ENCODE results near the gene ANTXRL. TPM values are rescaled to one million over a fixed set of nuclear protein-coding genes. Genes with fewer than 3 reads are reported as not detected.
"Not testable (repeated sequence)": the region's sequence is repeated elsewhere in the genome, so short reads cannot be mapped to it uniquely, and the experiment has no call there.

Gene ANTXRL
- total RNA-seq, 1 donor from 2014 or later = not detected

DNA sequence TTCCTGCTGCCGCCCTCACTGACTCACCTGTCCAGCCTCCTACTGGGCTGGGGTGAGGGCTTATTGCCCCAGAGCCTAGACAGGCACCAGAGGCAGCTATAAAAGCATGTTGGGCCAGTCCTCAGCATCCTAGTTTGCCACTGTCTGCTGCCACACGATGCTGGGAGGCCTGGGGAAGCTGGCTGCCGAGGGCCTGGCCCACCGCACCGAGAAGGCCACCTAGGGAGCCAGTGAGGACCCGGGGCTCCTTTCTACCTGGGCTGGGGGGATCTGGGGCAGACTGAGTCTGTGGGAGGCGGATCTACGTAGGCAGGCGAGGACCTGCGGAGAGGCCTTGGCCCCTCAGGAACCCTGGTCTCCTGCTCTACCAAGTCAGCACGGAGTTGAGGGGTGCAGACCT lies 82.2 kb downstream of the ANTXRL start:
- intact Hi-C loops (cut with micrococcal nuclease); CTCF ChIA-PET; H3K4me1 Mint-ChIP-seq; ATAC-seq (ENCODE audit: low read depth); H3K4me3 Mint-ChIP-seq; POLR2A ChIA-PET; H3K27me3 Mint-ChIP-seq; H3K36me3 Mint-ChIP-seq (ENCODE audit: low read depth); H3K27ac Mint-ChIP-seq; H3K9me3 Mint-ChIP-seq; DNase-seq: not testable (repeated sequence)

- H3K4me1 Mint-ChIP-seq; DNase-seq; H3K27ac Mint-ChIP-seq; H3K27me3 Mint-ChIP-seq; H3K9me3 Mint-ChIP-seq; intact Hi-C loops (cut with micrococcal nuclease); CTCF ChIA-PET; H3K4me3 Mint-ChIP-seq; ATAC-seq (ENCODE audit: low read depth); POLR2A ChIA-PET; H3K36me3 Mint-ChIP-seq (ENCODE audit: low read depth): not testable (repeated sequence)
Measured at GRCh38 chr10:46374410-46374809, 87.6 kb downstream of the ANTXRL start.

DNA sequence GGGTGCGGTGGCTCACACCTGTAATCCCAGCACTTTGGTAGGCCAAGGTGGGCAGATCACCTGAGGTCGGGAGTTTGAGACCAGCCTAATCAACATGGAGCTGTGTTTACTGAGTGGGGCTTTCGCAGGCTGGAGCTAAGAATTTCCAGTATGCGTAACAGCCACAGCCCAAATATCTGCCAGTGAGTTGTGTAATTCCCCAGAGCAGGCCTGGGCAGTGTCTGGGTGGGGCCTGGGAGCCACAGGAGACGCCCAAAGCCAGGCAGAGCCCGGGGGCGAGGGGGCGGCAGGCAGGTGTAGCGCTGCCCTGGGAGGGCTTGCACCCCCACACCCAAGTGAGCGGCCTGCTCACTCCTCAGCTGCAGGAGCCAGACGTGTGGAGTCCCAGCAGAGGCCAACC lies 88.6 kb downstream of the ANTXRL start, which contains the start of gene ANXA8L1:
TSS of gene ANXA8L1 (plus strand) at position 371 of the 400 bp plus-strand sequence. CDS start 76 bp downstream, outside the sequence.
- CTCF ChIA-PET; DNase-seq; H3K27ac Mint-ChIP-seq; intact Hi-C loops (cut with micrococcal nuclease); H3K9me3 Mint-ChIP-seq; H3K36me3 Mint-ChIP-seq (ENCODE audit: low read depth); H3K4me3 Mint-ChIP-seq; POLR2A ChIA-PET; ATAC-seq (ENCODE audit: low read depth); H3K27me3 Mint-ChIP-seq; H3K4me1 Mint-ChIP-seq: not testable (repeated sequence)

DNA sequence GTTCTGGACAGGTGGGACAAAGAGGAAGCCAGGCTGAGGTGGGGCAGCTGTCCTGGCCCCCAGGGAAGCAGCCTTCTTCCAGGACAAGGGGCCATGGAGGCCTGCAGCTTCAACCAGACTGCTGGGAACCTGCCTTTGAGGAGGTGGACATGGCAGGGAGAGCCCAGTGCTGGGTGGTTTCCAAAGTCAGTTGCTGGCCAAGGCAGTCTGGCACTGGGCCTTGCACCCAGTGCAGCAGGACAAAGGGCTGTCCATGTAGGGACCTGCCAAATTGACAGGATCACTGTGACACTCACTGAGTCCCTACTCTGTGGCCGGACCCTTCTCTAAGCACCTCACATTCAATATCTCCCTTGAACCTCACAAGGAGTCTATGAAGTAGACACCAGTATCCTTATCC lies 90.2 kb downstream of the ANTXRL start:
- CTCF ChIA-PET; H3K27ac Mint-ChIP-seq; intact Hi-C loops (cut with micrococcal nuclease); ATAC-seq (ENCODE audit: low read depth); H3K27me3 Mint-ChIP-seq; H3K4me1 Mint-ChIP-seq; H3K36me3 Mint-ChIP-seq (ENCODE audit: low read depth); H3K4me3 Mint-ChIP-seq; POLR2A ChIA-PET; H3K9me3 Mint-ChIP-seq; DNase-seq: not testable (repeated sequence)

DNA sequence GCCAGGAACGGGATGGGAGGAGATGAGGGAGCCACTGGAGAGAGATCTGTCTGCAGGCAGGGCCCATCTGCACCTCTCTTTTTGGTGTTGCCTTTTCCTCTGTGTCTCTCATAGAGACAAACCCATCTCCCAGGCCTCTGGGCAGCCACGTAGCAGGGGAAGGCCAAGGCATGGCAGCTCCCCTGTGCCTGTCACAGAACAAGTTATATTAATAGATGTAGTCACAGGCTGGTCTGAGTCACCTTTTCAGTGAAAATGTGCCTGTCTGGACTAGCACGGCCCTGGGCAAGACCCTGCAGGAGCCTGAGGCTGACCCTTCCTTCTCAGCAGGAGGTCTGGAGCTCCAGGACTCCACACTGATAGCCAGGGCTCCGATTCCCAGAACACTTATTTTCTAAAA lies 90.9 kb downstream of the ANTXRL start:
- H3K36me3 Mint-ChIP-seq (ENCODE audit: low read depth); H3K9me3 Mint-ChIP-seq; CTCF ChIA-PET; POLR2A ChIA-PET; DNase-seq; intact Hi-C loops (cut with micrococcal nuclease); H3K27me3 Mint-ChIP-seq; ATAC-seq (ENCODE audit: low read depth); H3K4me3 Mint-ChIP-seq; H3K4me1 Mint-ChIP-seq; H3K27ac Mint-ChIP-seq: not testable (repeated sequence)

DNA sequence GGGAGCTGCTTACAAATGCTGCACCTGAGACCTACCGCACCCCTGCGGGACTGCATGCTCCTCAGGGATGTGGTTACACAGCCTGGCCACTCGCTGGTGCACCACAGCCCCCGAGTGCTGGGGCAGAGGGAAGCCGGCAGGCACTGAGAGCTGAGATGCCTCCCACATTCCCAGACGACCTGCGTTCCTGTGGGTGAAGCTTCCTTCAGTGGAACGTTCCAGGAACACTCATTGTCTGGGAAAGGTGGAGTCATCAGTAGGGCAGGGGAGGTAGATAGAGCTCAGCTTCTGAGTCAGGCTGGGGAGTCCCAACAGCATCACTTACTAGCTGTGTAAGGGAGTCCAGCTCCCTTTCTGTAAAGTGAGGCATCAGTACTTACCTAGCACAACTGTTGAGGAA lies 91.3 kb downstream of the ANTXRL start:
- H3K27ac Mint-ChIP-seq; H3K27me3 Mint-ChIP-seq; ATAC-seq (ENCODE audit: low read depth); H3K9me3 Mint-ChIP-seq; intact Hi-C loops (cut with micrococcal nuclease); POLR2A ChIA-PET; H3K4me1 Mint-ChIP-seq; DNase-seq; CTCF ChIA-PET; H3K4me3 Mint-ChIP-seq; H3K36me3 Mint-ChIP-seq (ENCODE audit: low read depth): not testable (repeated sequence)

DNA sequence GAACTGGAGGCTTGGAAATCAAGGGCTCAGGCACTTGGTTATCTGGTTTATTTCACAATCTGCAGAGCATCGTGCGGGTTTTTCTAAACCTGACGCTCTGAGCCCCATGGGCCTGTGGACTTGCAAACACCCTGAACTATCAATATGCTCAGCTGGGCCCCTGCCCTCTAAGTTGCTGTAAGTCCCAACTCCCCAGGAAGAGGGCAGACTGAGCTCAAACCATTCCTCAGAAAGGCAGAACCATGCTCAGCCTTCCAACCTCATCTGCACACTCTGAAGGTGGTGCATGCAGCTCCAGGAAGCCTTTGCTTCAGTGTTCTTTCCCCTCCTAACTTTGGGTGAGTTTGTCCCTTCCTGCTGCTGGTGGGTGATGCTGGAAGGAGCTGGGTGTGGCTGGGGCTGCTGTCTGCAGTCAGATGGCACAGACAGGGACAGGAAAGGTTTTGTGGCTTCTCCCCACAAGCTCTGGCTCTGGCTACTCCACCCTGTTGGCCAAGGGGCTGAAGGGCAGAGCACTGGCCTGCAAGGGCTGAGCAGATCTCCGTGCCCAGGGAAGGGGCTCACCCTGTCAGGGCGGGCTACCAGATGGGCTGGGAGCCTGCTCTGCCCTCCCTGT lies 92.5 kb downstream of the ANTXRL start:
- H3K27ac Mint-ChIP-seq; H3K36me3 Mint-ChIP-seq (ENCODE audit: low read depth); ATAC-seq (ENCODE audit: low read depth); H3K9me3 Mint-ChIP-seq; CTCF ChIA-PET; intact Hi-C loops (cut with micrococcal nuclease); H3K4me3 Mint-ChIP-seq; H3K4me1 Mint-ChIP-seq; POLR2A ChIA-PET; H3K27me3 Mint-ChIP-seq; DNase-seq: not testable (repeated sequence)

Other genes starting within 250 kb of the ANTXRL start
- gene MSMB, start 240.7 kb upstream of the ANTXRL start, total RNA-seq = not detected in 2 replicates
- not detected in 2 replicates for gene ANXA8L1, start 88.8 kb downstream of the ANTXRL start, total RNA-seq
- not detected in 2 replicates for gene NPY4R, start 179.0 kb downstream of the ANTXRL start, total RNA-seq